ENCODE measurements around the gene GON4L.

- TF ChIP-seq CTCF (tag by site-specific recombination; IDR thresholded peaks at IDR 0.05) (no peak), ZNF580 (tag by site-specific recombination; IDR thresholded peaks at IDR 0.05) (no peak), ZFP41 (tag by site-specific recombination; IDR thresholded peaks at IDR 0.05; ENCODE audit: borderline replicate concordance) (no peak), ZNF777 (tag by site-specific recombination; IDR thresholded peaks at IDR 0.05; ENCODE audit: borderline replicate concordance) (no peak)
Observed at GRCh38 chr1:155900161-155900560, 43.1 kb upstream of the GON4L start.

Measured in HEK293 (cell line).